K562 (cell line): ENCODE results near the gene GLTP. TPM values are rescaled to one million over a fixed set of nuclear protein-coding genes. Genes with fewer than 3 reads are reported as not detected.

ENCODE experiments used
- ATAC-seq: fragments of 200-7000 bp; cut with Tn5 transposase; 3 replicates; pipeline ENCODE4 v1.9.1; 2020; ENCODE audit warnings: moderate library complexity
- BruUV-seq: library from RNA; stranded (reverse); fragments of 400-500 nt; replicated peaks from 2 replicates; lab custom pipeline; 2021; lab: Mats Ljungman, UMichigan
- CTCF ChIA-PET: fragments of 300-600 bp; formaldehyde crosslinking; extraction: SDS; loops from one replicate; lab custom pipeline; 2021; ENCODE audit warnings: low intra/inter-chr PET ratio; lab: Yijun Ruan, JAX
- POLR2A ChIA-PET: fragments of 300-600, 350-650 bp; sonication (Branson Sonifier 250); formaldehyde crosslinking; extraction: SDS; loops from one replicate; lab custom pipeline; 2021; ENCODE audit warnings: antibody characterized with exemption, inconsistent platforms; lab: Yijun Ruan, JAX
- DNase-seq, 4 experiments: peaks; one replicate each; pipeline versions ENCODE4 v3.0.0 to v3.0.0-alpha.2; 2011 to 2018; ENCODE audit warnings: low spot score in 3 of 4, mixed read lengths in 3 of 4; ENCODE audit errors: extremely low read depth in 1 of 4
- FAIRE-seq: peaks from 2 replicates; lab custom pipeline; 2011; peaks lifted over from hg19 to GRCh38; lab: Jason Lieb, UNC
- H2AFZ ChIP-seq: 2 replicates; pipeline ENCODE4 v1.6.0; 2011; ENCODE audit warnings: low read depth, low read length, control low read depth, inconsistent platforms
- H3K27ac ChIP-seq: fragments of 200-600 bp; 3 replicates; pipeline ENCODE4 v1.8.0; 2011; ENCODE audit warnings: low read depth, mild to moderate bottlenecking, control low read depth, inconsistent platforms, low read length, moderate library complexity, mixed read lengths; ENCODE audit errors: extremely low read depth
- H3K27me3 ChIP-seq, 2 experiments: fragments of 300-600 bp in 1 of 2; 2 replicates in 1 of 2; 3 replicates in 1 of 2; pipeline versions ENCODE4 v1.6.0 to v1.8.0; 2011; ENCODE audit warnings: inconsistent platforms in 2 of 2, low read length in 2 of 2, mild to moderate bottlenecking in 1 of 2, mixed read lengths in 1 of 2, moderate library complexity in 1 of 2; ENCODE audit not compliant: control insufficient read depth in 2 of 2, insufficient read depth in 2 of 2
- H3K36me3 ChIP-seq: fragments of 300-600 bp; 3 replicates; pipeline ENCODE4 v1.8.0; 2011; ENCODE audit warnings: mild to moderate bottlenecking, low read length, inconsistent platforms; ENCODE audit not compliant: control insufficient read depth, insufficient read depth
- H3K4me1 ChIP-seq, 2 experiments: fragments of 200-600 bp in 1 of 2; replicated peaks in 1 of 2; 2 replicates in 1 of 2; 3 replicates in 1 of 2; pipeline versions ENCODE4 v1.5.1 to v1.8.0; 2011; ENCODE audit warnings: inconsistent platforms in 2 of 2, low read length in 2 of 2, mild to moderate bottlenecking in 1 of 2, mixed read lengths in 1 of 2, moderate library complexity in 1 of 2; ENCODE audit not compliant: control insufficient read depth in 2 of 2, insufficient read depth in 2 of 2
- H3K4me2 ChIP-seq: 2 replicates; pipeline ENCODE4 v1.6.1; 2011; ENCODE audit warnings: low read length, control low read depth, inconsistent platforms, mixed read lengths; ENCODE audit not compliant: insufficient read depth
- H3K4me3 ChIP-seq: fragments of 200-600 bp; sonication (generic), shearing (Covaris generic); 2 replicates; pipeline ENCODE4 v1.5.1; 2016; ENCODE audit warnings: control low read depth, inconsistent platforms
- H3K79me2 ChIP-seq: fragments of 200-600 bp; 3 replicates; pipeline ENCODE4 v1.8.0; 2011; ENCODE audit warnings: low read length, inconsistent platforms; ENCODE audit not compliant: control insufficient read depth, insufficient read depth
- H3K9ac ChIP-seq, 2 experiments: 2 replicates each; pipeline versions ENCODE4 v1.6.0 to v1.6.1; 2011; ENCODE audit warnings: low read depth in 2 of 2, low read length in 2 of 2, control low read depth in 1 of 2, inconsistent platforms in 1 of 2, mild to moderate bottlenecking in 1 of 2, mixed read lengths in 1 of 2; ENCODE audit not compliant: insufficient read depth in 1 of 2
- H3K9me1 ChIP-seq: one replicate; pipeline ENCODE4 v1.6.0; 2011; ENCODE audit warnings: inconsistent platforms, mild to moderate bottlenecking, low read length, moderate library complexity; ENCODE audit not compliant: control insufficient read depth, insufficient read depth
- H3K9me3 ChIP-seq: replicated peaks from 2 replicates; pipeline ENCODE4 v1.5.1; 2011; ENCODE audit warnings: low read depth, low read length, inconsistent platforms; ENCODE audit not compliant: control insufficient read depth, insufficient read depth
- H4K20me1 ChIP-seq: replicated peaks from 2 replicates; pipeline ENCODE4 v1.6.1; 2011; ENCODE audit warnings: low read length, inconsistent platforms, mixed read lengths; ENCODE audit not compliant: control insufficient read depth, insufficient read depth
- BDP1 ChIP-seq: IDR thresholded peaks from 3 replicates; pipeline ENCODE4 v1.6.1; 2011; ENCODE audit not compliant: insufficient read length, insufficient read depth
- GATA2 ChIP-seq: sonication (generic); formaldehyde crosslinking; IDR thresholded peaks from 2 replicates; pipeline ENCODE4 v1.4.0; 2020; ENCODE audit warnings: mild to moderate bottlenecking, missing genetic modification reagents
- NCOA4 ChIP-seq: fragments of 450-650 bp; IDR thresholded peaks from 2 replicates; pipeline ENCODE4 v1.6.1; 2018; ENCODE audit warnings: mild to moderate bottlenecking; ENCODE audit not compliant: partially characterized antibody
- RBBP5 ChIP-seq: fragments of 200-600 bp; sonication (generic); IDR thresholded peaks from 2 replicates; pipeline ENCODE4 v1.6.1; 2012; ENCODE audit warnings: borderline replicate concordance, mild to moderate bottlenecking, low read length, control low read depth, inconsistent platforms; ENCODE audit not compliant: insufficient read depth, poor library complexity, severe bottlenecking
- SMAD1 ChIP-seq: fragments of 150-350 bp; IDR thresholded peaks from 2 replicates; pipeline ENCODE4 v1.6.1; 2014; ENCODE audit warnings: low read length, low read depth; ENCODE audit not compliant: partially characterized antibody
- TBL1XR1 ChIP-seq, 2 experiments: IDR thresholded peaks; 2 replicates each; pipeline ENCODE4 v1.6.1; 2012; ENCODE audit warnings: improper control_type of control experiment in 2 of 2, low read length in 2 of 2, mild to moderate bottlenecking in 1 of 2
- ZBTB43 ChIP-seq: sonication (generic); formaldehyde crosslinking; IDR thresholded peaks from 2 replicates; pipeline ENCODE4 v1.8.0; 2023; ENCODE audit warnings: mild to moderate bottlenecking, missing genetic modification reagents
- ZBTB8A ChIP-seq: fragments of 450-650 bp; IDR thresholded peaks from 2 replicates; pipeline ENCODE4 v1.6.1; 2018; ENCODE audit warnings: mild to moderate bottlenecking, moderate library complexity; ENCODE audit not compliant: partially characterized antibody
- ZNF175 ChIP-seq: fragments of 200-800 bp; sonication (Bioruptor generic); IDR thresholded peaks from 2 replicates; pipeline ENCODE4 v1.6.1; 2016; ENCODE audit warnings: low read depth, mild to moderate bottlenecking, missing genetic modification characterization, missing compliant biosample characterization
- WGBS: fragments of 100-300 bp; shearing (Covaris generic); methylation state at CpG from one replicate; pipeline ENCODE4 v1.1.6; 2016; ENCODE audit warnings: low coverage, mixed read lengths; ENCODE audit not compliant: insufficient coverage; ENCODE audit errors: missing lambda C conversion rate; 5-methylcytosine and 5-hydroxymethylcytosine counted together
- in situ Hi-C: fragments of 300-500 bp; cut with MboI; formaldehyde crosslinking; loops from 4 replicates; pipeline ENCODE4 v1.15.0; 2018; ENCODE audit warnings: inconsistent platforms, mixed read lengths
- intact Hi-C: fragments of 100-400 bp; cut with micrococcal nuclease; formaldehyde crosslinking; loops from 2 replicates; pipeline ENCODE4 v1.14.2; 2022
- polyA plus RNA-seq, 8 experiments: library from polyadenylated mRNA; depleted of rRNA in 4 of 8; stranded (reverse) in 5 of 8; unstranded in 3 of 8; fragments of >200 nt; fragmentation: Nextera tagmentation in 2 of 8; fragmentation: Illumina TruSeq in 1 of 8; extraction: Ambion mirVana in 2 of 8; extraction: Trizol in 1 of 8; gene quantifications; 2 replicates each; pipeline versions ENCODE4 v1.2.1 to v1.2.3, GENCODE V29; 2011 to 2014; ENCODE audit warnings: inconsistent platforms in 1 of 8, missing spikeins in 1 of 8
- total RNA-seq, 7 experiments: library from RNA; depleted of rRNA in 6 of 7; stranded (reverse); fragments of >200 nt in 6 of 7; fragmentation: Illumina TruSeq in 2 of 7; extraction: Trizol in 2 of 7; gene quantifications; 2 replicates each; pipeline versions ENCODE4 v1.2.1 to v1.2.3, GENCODE V29; 2011 to 2021; ENCODE audit warnings: low replicate concordance in 1 of 7

GLTP gene
- total and polyA plus RNA-seq, 9 of the 15 experiments (the other 6 are each of a cell fraction or from before 2014, with no cell fraction given) = 4.4 to 8.3 (median 6.1) TPM

GRCh38 chr12:109814600-109815150 is 65.7 kb downstream of the GLTP start:
- H3K9ac ChIP-seq = peak overlapping the region in 1 of 2 experiments; percentile 35; a peak in 1 of 4 replicates
- in situ Hi-C loops = no loop called here
- ChIA-PET POLR2A (interaction anchor here (0.7 to 0.9 kb wide), 2 partner anchors 214 to 302 kb away, joined by 3 read pairs; no protein-coding TSS in a partner anchor), CTCF (no interaction called here)
- no TSS peak for BruUV-seq
- H3K9me1 ChIP-seq = no peaks in the 10 kb centered on the region
- WGBS = 32% methylated on average over 14 of the region's 20 CpGs
- no peak overlapping the region for H3K27ac ChIP-seq
- H3K79me2 ChIP-seq = no peaks in the 10 kb centered on the region
- no peaks in the 10 kb centered on the region for H3K9me3 ChIP-seq
- H3K4me2 ChIP-seq = no peak overlapping the region
- intact Hi-C loops = no loop called here
- H3K36me3 ChIP-seq = no peaks in the 10 kb centered on the region
- H4K20me1 ChIP-seq = no peaks in the 10 kb centered on the region; the same call in 1 of the 2 replicates
- FAIRE-seq (no peak), DNase-seq (no peak), ATAC-seq (no peak)
- no peak overlapping the region for H2AFZ ChIP-seq
- H3K4me1 ChIP-seq = no peaks in the 10 kb centered on the region; a peak in 1 of 5 replicates
- TF ChIP-seq BDP1 (no peak), RBBP5 (no peak), SMAD1 (no peak), ZNF175 (no peak), NCOA4 (no peak), GATA2 (CRISPR knock-in tag) (no peak), TBL1XR1 (IDR thresholded peaks at IDR 0.05; ENCODE audit: low read length in 2 of 2) (no peak), ZBTB8A (no peak), ZBTB43 (CRISPR knock-in tag) (no peak)
- TF ChIP-seq, all 486 proteins: peak for 0
- Histone ChIP-seq H3K4me3 (no peak overlapping the region), H3K27me3 (peaks cover 5 to 37% of the 10 kb centered on the region in 2 experiments; a peak in 4 of 5 replicates)
